SKM-1 (cell line): Measurements from ENCODE around the gene IL10RB.

Source experiments
- DNase-seq: peaks from one replicate; lab custom pipeline; 2025; ENCODE audit not compliant: unreplicated experiment; lab: John Stamatoyannopoulos, UW

The IL10RB gene

DNA sequence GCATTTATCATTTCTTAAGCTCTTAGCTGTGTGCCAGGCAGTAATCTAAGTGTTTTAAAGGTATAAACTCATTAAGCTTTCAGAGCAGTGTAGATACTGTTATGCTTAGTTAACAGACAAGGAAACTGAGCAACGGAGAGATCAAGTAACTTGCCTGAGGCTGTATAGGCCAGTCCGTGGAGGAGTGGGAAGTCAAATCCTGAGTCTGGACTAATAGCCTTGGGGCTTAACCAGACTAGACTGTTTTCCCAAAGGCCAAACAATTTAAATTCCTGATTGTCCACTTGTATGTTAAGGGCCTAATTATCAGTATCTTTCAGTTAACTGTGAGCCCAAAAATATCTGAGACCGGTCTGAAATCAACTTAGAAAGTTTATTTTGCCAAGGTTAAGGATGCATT is 61.2 kb downstream of the IL10RB start:
- no peak for DNase-seq

- no peak for DNase-seq
Observed at GRCh38 chr21:33327792-33328433, 61.7 kb downstream of the IL10RB start.

GRCh38 chr21:33330726-33331125 is 64.6 kb downstream of the IL10RB start:
- DNase-seq, result no peak

GRCh38 chr21:33332143-33332542 is 66.0 kb downstream of the IL10RB start:
- no peak for DNase-seq

DNA sequence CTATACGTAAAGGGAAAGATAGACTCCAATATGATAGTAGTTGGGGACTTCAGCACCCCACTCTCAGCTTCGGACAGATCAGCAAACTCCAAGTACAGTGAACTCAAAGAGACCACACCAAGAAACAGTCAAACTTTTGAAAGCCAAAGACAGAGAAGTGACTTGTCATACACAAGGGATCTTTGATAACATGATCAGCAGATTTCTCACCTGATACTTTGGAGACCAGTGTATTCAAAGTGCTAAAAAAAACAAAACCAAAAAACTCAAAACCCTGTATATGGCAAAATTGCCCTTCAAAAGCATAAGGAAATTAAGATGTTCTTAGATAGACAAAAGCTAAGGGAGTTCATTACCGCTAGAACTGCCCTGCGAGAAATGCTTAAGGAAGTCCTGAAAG is 68.0 kb downstream of the IL10RB start:
- no peak for DNase-seq

DNA sequence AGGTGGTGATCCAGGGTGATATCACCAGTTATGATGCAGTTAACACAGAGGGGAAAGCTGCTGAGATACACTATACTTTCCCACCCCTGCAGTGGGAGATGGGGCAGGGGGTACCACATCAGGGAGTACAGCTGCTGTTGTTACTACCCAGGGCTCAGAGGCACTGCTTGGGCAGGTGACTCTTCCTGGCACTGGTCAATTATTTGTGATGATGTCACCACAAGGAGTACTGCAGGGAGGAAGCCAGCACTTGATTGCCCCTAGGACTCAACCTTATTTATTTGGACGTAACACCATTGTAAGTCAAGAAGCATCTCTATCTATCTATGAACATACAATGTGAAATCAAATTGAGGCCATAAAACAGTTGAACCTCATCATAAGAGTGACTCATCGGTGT is 68.7 kb downstream of the IL10RB start:
- no peak for DNase-seq

GRCh38 chr21:33339135-33339534 is 73.0 kb downstream of the IL10RB start:
- DNase-seq, result no peak

GRCh38 chr21:33339918-33340317 is 73.8 kb downstream of the IL10RB start:
- DNase-seq, result no peak

DNA sequence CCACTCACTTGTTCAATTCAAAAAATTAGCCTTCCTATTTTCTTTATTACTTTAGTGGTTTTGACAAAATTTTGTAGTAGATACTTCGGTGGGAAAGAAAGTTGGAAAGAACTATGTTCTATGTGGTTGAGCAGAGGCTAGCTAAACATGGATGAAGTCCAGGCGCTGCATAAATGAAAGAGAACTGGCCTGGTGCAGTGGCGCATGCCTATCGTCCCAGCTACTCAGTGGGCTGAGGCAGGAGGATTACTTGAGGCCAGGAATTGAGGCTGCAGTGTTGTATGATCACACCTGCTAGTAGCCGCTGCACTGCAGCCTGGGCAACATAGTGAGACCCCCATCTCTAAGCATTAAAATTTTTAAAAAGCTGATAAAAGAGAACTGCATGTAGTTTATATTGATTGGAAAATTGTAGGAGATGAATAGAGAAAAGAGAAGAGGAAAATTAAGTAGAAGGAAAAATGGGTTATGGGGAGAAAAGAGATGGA is 79.6 kb downstream of the IL10RB start:
- DNase-seq, result no peak
